H1 (cell line): ENCODE results near the gene CDYL2. TPM values are rescaled to one million over a fixed set of nuclear protein-coding genes. Genes with fewer than 3 reads are reported as not detected.

Source experiments
- CTCF ChIA-PET: fragments of 300-600 bp; sonication (Branson Sonifier 250); formaldehyde crosslinking; loops from one replicate; lab custom pipeline; 2021; ENCODE audit not compliant: partially characterized antibody; lab: Charles Lee
- POLR2A ChIA-PET: fragments of 300-600 bp; sonication (Branson Sonifier 250); formaldehyde crosslinking; loops from one replicate; lab custom pipeline; 2021; ENCODE audit warnings: inconsistent platforms; ENCODE audit not compliant: partially characterized antibody; lab: Charles Lee
- DNase-seq, 2 experiments: peaks; one replicate each; pipeline versions ENCODE4 v3.0.0 to v3.0.0-alpha.2; 2010 to 2022; ENCODE audit warnings: low spot score in 2 of 2, low read depth in 1 of 2, mixed read lengths in 1 of 2
- FAIRE-seq: peaks from 2 replicates; lab custom pipeline; 2011; peaks lifted over from hg19 to GRCh38; lab: Jason Lieb, UNC
- H2AFZ ChIP-seq: 2 replicates; pipeline ENCODE4 v1.8.1; 2012; ENCODE audit warnings: low read length, inconsistent platforms
- H2AK5ac ChIP-seq: 2 replicates; pipeline ENCODE4 v1.6.1; 2013; ENCODE audit warnings: low read depth, low read length
- H2BK120ac ChIP-seq: replicated peaks from 2 replicates; pipeline ENCODE3; 2013; ENCODE audit warnings: low read depth, low read length, inconsistent platforms
- H2BK12ac ChIP-seq: 2 replicates; pipeline ENCODE4 v1.6.1; 2013; ENCODE audit warnings: low read depth, low read length
- H2BK15ac ChIP-seq: 2 replicates; pipeline ENCODE4 v1.6.1; 2013; ENCODE audit warnings: low read length
- H2BK20ac ChIP-seq: 2 replicates; pipeline ENCODE4 v1.6.1; 2013; ENCODE audit warnings: low read length
- H2BK5ac ChIP-seq: 2 replicates; pipeline ENCODE4 v1.6.1; 2013; ENCODE audit warnings: low read depth, low read length
- H3K14ac ChIP-seq: 2 replicates; pipeline ENCODE4 v1.6.1; 2013; ENCODE audit warnings: inconsistent platforms; ENCODE audit not compliant: insufficient read length
- H3K18ac ChIP-seq: 2 replicates; pipeline ENCODE4 v1.6.1; 2013; ENCODE audit warnings: low read length; ENCODE audit errors: extremely low read depth
- H3K23ac ChIP-seq: 2 replicates; pipeline ENCODE4 v1.6.1; 2013; ENCODE audit warnings: inconsistent platforms; ENCODE audit not compliant: insufficient read length
- H3K23me2 ChIP-seq: 2 replicates; pipeline ENCODE4 v1.6.1; 2013; ENCODE audit warnings: low read depth, low read length
- H3K27ac ChIP-seq: 2 replicates; pipeline ENCODE4 v1.6.1; 2011; ENCODE audit warnings: low read depth, low read length, inconsistent platforms
- H3K27me3 ChIP-seq, 4 experiments: replicated peaks in 1 of 4; 1 replicate in 1 of 4; 2 replicates in 3 of 4; pipeline versions ENCODE4 v1.6.1 to v1.8.1; 2011 to 2013; ENCODE audit warnings: low read length in 3 of 4, mild to moderate bottlenecking in 3 of 4, inconsistent platforms in 2 of 4, mixed read lengths in 2 of 4, moderate library complexity in 1 of 4; ENCODE audit not compliant: control insufficient read depth in 3 of 4, insufficient read depth in 3 of 4; ENCODE audit errors: extremely low read depth in 1 of 4
- H3K36me3 ChIP-seq, 4 experiments: 2 replicates each; pipeline versions ENCODE4 v1.6.1 to v1.8.1; 2011 to 2013; ENCODE audit warnings: mild to moderate bottlenecking in 4 of 4, low read length in 3 of 4, moderate library complexity in 2 of 4, control low read depth in 1 of 4, inconsistent platforms in 1 of 4; ENCODE audit not compliant: insufficient read depth in 4 of 4, control insufficient read depth in 2 of 4
- H3K4ac ChIP-seq: replicated peaks from 2 replicates; pipeline ENCODE3; 2013; ENCODE audit warnings: low read length, low read depth, mixed read lengths, inconsistent platforms; ENCODE audit not compliant: insufficient read length
- H3K4me1 ChIP-seq, 4 experiments: replicated peaks in 1 of 4; 1 replicate in 1 of 4; 2 replicates in 3 of 4; pipeline versions ENCODE4 v1.6.1 to v1.8.1; 2011 to 2013; ENCODE audit warnings: low read length in 3 of 4, inconsistent platforms in 2 of 4, mixed read lengths in 1 of 4; ENCODE audit not compliant: insufficient read depth in 4 of 4, control insufficient read depth in 3 of 4
- H3K4me2 ChIP-seq, 2 experiments: 2 replicates each; pipeline versions ENCODE4 v1.6.1 to v1.8.1; 2011 to 2013; ENCODE audit warnings: low read depth in 2 of 2, low read length in 2 of 2, control low read depth in 1 of 2, inconsistent platforms in 1 of 2, mild to moderate bottlenecking in 1 of 2; ENCODE audit not compliant: insufficient read depth in 1 of 2
- H3K4me3 ChIP-seq, 4 experiments: fragments of 200-600, 300-600 bp in 1 of 4; sonication (generic), shearing (Covaris generic), sonication (Bioruptor Twin) in 1 of 4; 2 replicates each; pipeline versions ENCODE4 v1.5.1 to v1.8.1; 2011 to 2016; ENCODE audit warnings: low read length in 4 of 4, low read depth in 3 of 4, control low read depth in 2 of 4, inconsistent platforms in 2 of 4, mild to moderate bottlenecking in 2 of 4, mixed read lengths in 1 of 4, moderate library complexity in 1 of 4; ENCODE audit not compliant: insufficient read depth in 2 of 4; ENCODE audit errors: extremely low read depth in 1 of 4
- H3K56ac ChIP-seq: replicated peaks from 2 replicates; pipeline ENCODE3; 2013; ENCODE audit warnings: low read depth, mild to moderate bottlenecking, mixed read lengths, low read length, inconsistent platforms; ENCODE audit not compliant: insufficient read length
- H3K79me1 ChIP-seq: 2 replicates; pipeline ENCODE4 v1.6.1; 2013; ENCODE audit warnings: low read depth, low read length, control low read depth
- H3K79me2 ChIP-seq, 2 experiments: 2 replicates each; pipeline versions ENCODE4 v1.6.1 to v1.8.1; 2012 to 2013; ENCODE audit warnings: low read length in 2 of 2, mild to moderate bottlenecking in 2 of 2, inconsistent platforms in 1 of 2; ENCODE audit not compliant: insufficient read depth in 2 of 2, control insufficient read depth in 1 of 2
- H3K9ac ChIP-seq, 4 experiments: replicated peaks in 1 of 4; 1 replicate in 1 of 4; 2 replicates in 3 of 4; pipeline versions ENCODE4 v1.6.1 to v1.8.1; 2011 to 2013; ENCODE audit warnings: low read depth in 3 of 4, low read length in 3 of 4, control low read depth in 2 of 4, mild to moderate bottlenecking in 2 of 4, moderate library complexity in 2 of 4, inconsistent platforms in 1 of 4; ENCODE audit errors: extremely low read depth in 1 of 4
- H3K9me3 ChIP-seq, 2 experiments: 2 replicates each; pipeline versions ENCODE4 v1.6.1 to v1.8.1; 2012 to 2013; ENCODE audit warnings: mild to moderate bottlenecking in 2 of 2, moderate library complexity in 2 of 2, control low read depth in 1 of 2, inconsistent platforms in 1 of 2, low read depth in 1 of 2, low read length in 1 of 2, mixed read lengths in 1 of 2; ENCODE audit not compliant: insufficient read depth in 2 of 2
- H4K20me1 ChIP-seq, 2 experiments: replicated peaks in 1 of 2; 2 replicates each; pipeline versions ENCODE3 to v1.8.1; 2011 to 2013; ENCODE audit warnings: inconsistent platforms in 2 of 2, low read length in 2 of 2, mild to moderate bottlenecking in 1 of 2; ENCODE audit not compliant: insufficient read depth in 2 of 2, control insufficient read depth in 1 of 2
- H4K5ac ChIP-seq: 2 replicates; pipeline ENCODE4 v1.6.1; 2013; ENCODE audit warnings: low read length, low read depth, mixed read lengths, inconsistent platforms; ENCODE audit not compliant: insufficient read length
- H4K8ac ChIP-seq: 2 replicates; pipeline ENCODE4 v1.8.0; 2013; ENCODE audit warnings: mild to moderate bottlenecking, moderate library complexity, low read length, inconsistent platforms; ENCODE audit not compliant: insufficient read depth; ENCODE audit errors: extremely low read depth
- H4K91ac ChIP-seq: replicated peaks from 2 replicates; pipeline ENCODE3; 2013; ENCODE audit warnings: low read length, mixed read lengths, inconsistent platforms; ENCODE audit not compliant: insufficient read length
- KDM5A ChIP-seq: fragments of 200-600 bp; IDR thresholded peaks from 2 replicates; pipeline ENCODE4 v1.7.1; 2012; ENCODE audit warnings: mild to moderate bottlenecking, low read length, inconsistent platforms, mixed read lengths
- WGBS, 2 experiments: shearing (Covaris generic) in 1 of 2; methylation state at CpG; one replicate each; pipeline versions ENCODE4 v1.1.6 to v1.1.7; 2013 to 2015; ENCODE audit warnings: low lambda C conversion rate in 2 of 2, mixed read lengths in 2 of 2, inconsistent platforms in 1 of 2, low coverage in 1 of 2, missing lambda C conversion rate in 1 of 2; ENCODE audit not compliant: insufficient replicate concordance in 2 of 2, insufficient coverage in 1 of 2, insufficient read length in 1 of 2; ENCODE audit errors: extremely low coverage in 1 of 2, missing lambda C conversion rate in 1 of 2; 5-methylcytosine and 5-hydroxymethylcytosine counted together
- polyA plus RNA-seq, 7 experiments: library from polyadenylated mRNA; depleted of rRNA in 3 of 7; stranded (reverse) in 5 of 7; unstranded in 2 of 7; fragments of >200 nt in 5 of 7; fragments of 200-250 nt in 2 of 7; gene quantifications; 1 replicate in 5 of 7; 2 replicates in 1 of 7; 4 replicates in 1 of 7; pipeline versions ENCODE4 v1.2.1 to v1.2.3, GENCODE V29; 2011 to 2013; ENCODE audit warnings: missing spikeins in 2 of 7, mixed read lengths in 2 of 7
- total RNA-seq: library from RNA; stranded (reverse); fragmentation: NEBNext Ultra II Directional; extraction: Animal tissue kit (Norgen Biotek cat#: 25700); gene quantifications from 2 replicates; pipeline ENCODE4 v1.2.1, GENCODE V29; 2021

The CDYL2 gene
- total and polyA plus RNA-seq, 2 of the 8 experiments (the other 6 are each of a cell fraction or from before 2014, with no cell fraction given) = 0.33 to 5.3 TPM

- CTCF ChIA-PET = no interaction called here
- TF ChIP-seq KDM5A = no peak
These were observed 44.8 kb downstream of the CDYL2 start for GRCh38 chr16:80759419-80760162.

More at GRCh38 chr16:80759419-80760162, 44.8 kb downstream of the CDYL2 start:
- H3K23me2 ChIP-seq = no peaks in the 10 kb centered on the region
- no peaks in the 10 kb centered on the region for H3K27me3 ChIP-seq
- no peak overlapping the region for H3K27ac ChIP-seq
- peaks cover 6 to 23% of the 10 kb centered on the region in 2 experiments; a peak in 3 of 4 replicates for H3K9me3 ChIP-seq
- no peak overlapping the region for H2BK15ac ChIP-seq
- no peak overlapping the region for H3K56ac ChIP-seq
- H3K79me1 ChIP-seq = no peaks in the 10 kb centered on the region
- FAIRE-seq = no peak
- no peak overlapping the region for H3K14ac ChIP-seq
- H2BK20ac ChIP-seq = no peak overlapping the region
- no peak overlapping the region for H3K9ac ChIP-seq
- no peak overlapping the region for H2BK12ac ChIP-seq
- POLR2A ChIA-PET = no interaction called here
- H4K8ac ChIP-seq = no peak overlapping the region
- H2AFZ ChIP-seq = no peak overlapping the region
- no peak overlapping the region for H3K18ac ChIP-seq
- H3K79me2 ChIP-seq = no peaks in the 10 kb centered on the region
- no peaks in the 10 kb centered on the region for H4K20me1 ChIP-seq
- no peak overlapping the region for H2BK120ac ChIP-seq
- H2AK5ac ChIP-seq = no peak overlapping the region
- H3K4me1 ChIP-seq = no peaks in the 10 kb centered on the region
- H3K4me3 ChIP-seq = no peak overlapping the region
- H3K4me2 ChIP-seq = no peak overlapping the region
- no peak overlapping the region for H2BK5ac ChIP-seq
- no peak for DNase-seq
- H4K91ac ChIP-seq = no peak overlapping the region
- no peak overlapping the region for H3K4ac ChIP-seq
- H4K5ac ChIP-seq = no peak overlapping the region
- no peaks in the 10 kb centered on the region for H3K36me3 ChIP-seq
- H3K23ac ChIP-seq = no peak overlapping the region
- 82% methylated on average over 6 of the region's 6 CpGs; no CpG with 5 or more reads in 1 of the 2 experiments for WGBS, 2 experiments
